Activated CD4-positive, alpha-beta T cell treated with anti-CD3 and anti-CD28 coated beads, Interleukin-2, amount 50 U/mL, for 4 hours (primary cell): ENCODE results near the gene AATK.

Experiments used
- DNase-seq, 2 experiments: peaks; one replicate each; pipeline ENCODE4 v3.0.0-alpha.2; 2020

The AATK gene

DNA sequence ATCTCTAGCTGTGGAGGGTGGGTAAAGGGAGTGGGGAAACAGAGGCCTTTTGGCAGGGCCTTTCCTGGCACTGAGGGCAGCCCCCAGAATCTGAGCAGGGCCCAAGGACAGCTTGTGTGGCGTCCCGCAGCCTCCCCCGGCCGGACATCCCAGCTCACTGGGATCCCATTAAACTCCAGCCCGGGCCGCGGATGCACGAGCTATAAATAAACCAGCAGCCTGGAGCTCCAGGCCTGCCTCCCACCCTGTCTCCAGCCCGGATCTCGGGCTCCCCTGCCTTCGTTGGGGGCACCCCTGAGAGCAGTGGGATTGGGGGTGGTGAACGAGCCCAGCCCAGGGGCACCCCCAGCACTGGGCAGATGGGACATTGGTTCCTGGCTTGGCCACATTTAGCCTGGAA, 13.8 kb upstream of the AATK start:
- DNase-seq, result no peak

DNA sequence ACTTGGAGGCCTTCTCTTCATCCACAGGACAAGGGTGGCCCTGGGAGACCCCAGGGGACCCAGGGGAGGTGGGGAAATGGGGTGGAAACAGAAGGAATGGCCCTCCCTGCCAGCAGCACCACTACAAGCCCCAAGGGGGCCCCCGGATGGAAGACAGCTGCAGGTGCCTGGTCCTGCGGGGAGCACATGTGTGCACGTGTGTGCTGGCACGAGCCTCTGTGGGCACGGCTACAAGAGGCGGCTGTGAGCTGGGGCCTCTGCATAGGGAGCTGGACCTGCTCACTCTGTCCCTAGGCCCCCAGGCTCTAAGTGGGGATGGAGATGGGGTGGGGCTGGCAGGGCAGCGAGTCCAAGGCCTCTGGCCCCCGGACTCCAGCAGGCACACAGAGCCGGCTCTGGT, 13.2 kb upstream of the AATK start:
- DNase-seq, result no peak

DNA sequence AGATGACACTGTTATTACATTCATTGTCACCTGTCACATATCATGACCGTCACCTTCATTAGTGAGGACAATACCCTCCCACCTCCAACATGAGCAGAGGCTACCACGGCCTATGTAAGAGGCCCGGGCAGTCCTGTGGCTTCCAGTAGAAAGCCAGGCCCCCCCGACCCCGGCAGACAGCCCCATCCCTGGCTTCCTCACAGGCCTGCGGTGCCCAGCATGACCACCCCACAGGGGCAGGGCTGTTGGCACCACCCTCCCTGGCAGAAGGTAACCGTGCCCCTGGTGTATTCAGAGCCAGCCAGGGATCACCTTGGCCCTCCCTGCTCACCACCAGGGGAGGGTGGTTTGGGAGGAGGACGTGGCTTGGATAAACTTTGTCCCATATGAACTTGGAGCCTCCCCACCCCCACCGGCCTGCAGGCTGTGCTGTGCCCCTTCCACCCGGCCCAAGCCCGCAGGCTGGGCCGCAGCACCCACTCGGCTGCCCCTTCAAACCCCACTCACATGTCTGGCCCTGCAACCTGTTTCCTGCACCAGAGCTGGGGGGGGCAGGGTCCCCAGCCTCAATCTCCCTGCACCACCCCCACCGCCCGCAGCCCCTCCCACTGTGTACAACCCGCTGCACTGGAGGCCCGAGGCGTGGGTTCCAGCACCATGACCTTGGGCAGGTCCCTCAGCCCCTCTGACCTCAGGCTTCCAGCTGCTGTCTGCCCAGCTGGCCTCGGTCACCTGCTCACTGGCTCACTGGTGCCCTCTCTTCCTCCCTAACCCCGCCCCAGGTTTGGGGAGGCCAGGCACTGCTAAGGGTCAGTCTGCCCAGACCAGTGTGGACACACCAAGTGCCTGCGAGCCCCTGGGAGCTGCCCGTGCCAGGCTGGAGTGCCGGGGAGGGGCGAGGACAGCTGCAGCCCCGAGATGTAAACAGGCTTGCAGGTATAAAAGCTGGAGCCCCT, 12.4 kb upstream of the AATK start:
- no peak for DNase-seq

DNA sequence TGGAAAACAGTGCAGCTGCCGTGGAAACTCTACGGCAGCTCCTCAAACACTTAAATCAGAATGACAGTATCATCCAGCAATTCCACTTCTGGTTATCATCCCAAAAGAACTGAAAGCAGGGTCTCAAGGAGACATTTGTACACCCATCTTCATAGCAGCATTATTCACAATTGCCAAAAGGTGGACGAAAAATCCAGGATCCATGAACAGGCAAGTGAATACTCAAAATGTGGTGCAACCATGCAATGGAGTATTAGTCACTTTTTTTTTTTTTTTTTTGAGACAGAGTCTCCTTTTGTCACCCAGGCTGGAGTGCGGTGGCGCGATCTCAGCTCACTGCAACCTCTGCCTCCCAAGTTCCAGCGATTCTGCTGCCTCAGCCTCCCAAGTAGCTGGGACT, 10.6 kb upstream of the AATK start:
- DNase-seq, result no peak

DNA sequence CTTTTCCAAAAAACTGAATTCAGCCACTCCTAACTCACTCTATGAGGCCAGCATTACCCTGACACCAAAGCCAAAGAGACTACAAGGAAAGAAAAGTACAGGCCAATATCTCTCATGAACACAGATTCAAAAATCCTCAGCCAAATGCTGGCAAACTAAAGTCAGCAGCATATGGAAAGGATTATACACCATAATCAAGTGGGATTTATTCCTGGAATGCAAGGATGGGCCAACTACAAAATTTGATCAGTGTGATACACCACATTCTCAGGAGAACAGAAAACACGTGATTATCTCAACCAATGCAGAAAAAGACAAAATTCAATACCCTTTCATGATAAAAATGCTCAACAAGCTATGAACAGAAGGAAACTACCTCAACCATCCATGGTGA, 7.7 kb upstream of the AATK start:
- DNase-seq, result no peak

DNA sequence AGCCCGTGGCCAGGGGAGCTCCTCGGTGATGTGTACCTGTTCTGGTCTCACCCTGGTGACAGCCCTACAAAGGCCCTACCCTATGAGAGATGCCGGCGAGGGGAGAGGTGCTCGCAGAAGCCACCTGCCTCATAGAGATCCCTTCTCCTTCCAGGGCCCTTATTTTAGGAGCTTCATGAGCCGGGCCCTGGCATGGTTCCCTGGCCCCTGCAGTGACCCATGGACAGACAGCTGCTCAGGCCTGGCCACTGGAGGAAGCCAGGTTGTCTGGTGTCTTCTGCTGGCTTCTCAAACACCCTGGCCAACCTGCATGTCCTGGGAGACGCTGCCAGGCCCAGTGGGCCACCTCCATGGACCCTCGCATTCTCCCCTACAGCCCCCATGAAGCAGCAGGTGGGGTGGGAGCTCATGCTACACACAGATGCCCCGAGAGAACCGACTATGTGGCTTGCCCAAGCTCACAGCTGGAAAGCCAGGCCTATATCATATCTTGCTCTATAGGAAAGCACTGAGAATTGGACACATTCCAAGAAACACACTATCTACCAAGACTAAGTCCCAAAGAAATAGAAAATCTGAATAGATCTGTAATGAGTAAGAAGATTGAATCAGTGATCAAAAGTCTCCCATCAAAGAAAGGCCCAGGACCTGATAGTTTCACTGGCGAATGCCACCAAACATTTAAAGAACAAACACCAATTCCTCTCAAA, 7.2 kb upstream of the AATK start:
- DNase-seq, result no peak

DNA sequence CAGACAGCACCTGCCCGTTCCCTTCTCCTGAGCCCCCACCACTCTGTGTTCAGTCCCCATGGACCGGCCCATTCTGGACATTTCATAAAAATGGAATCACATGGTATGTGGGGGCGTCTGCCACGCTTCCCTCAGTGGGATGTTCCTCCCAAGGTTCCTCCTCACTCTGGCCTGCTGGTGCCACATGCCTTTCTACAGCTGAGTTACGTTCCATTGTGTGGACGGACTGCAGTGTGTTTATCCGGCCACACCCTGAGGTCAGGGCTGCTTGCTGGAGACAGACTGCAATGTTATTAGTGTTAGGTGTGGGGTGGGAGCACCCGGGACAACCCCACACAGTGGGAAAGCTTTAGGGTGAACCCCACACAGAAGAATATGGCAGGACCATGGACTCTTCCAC, 5.9 kb upstream of the AATK start:
- no peak for DNase-seq

DNA sequence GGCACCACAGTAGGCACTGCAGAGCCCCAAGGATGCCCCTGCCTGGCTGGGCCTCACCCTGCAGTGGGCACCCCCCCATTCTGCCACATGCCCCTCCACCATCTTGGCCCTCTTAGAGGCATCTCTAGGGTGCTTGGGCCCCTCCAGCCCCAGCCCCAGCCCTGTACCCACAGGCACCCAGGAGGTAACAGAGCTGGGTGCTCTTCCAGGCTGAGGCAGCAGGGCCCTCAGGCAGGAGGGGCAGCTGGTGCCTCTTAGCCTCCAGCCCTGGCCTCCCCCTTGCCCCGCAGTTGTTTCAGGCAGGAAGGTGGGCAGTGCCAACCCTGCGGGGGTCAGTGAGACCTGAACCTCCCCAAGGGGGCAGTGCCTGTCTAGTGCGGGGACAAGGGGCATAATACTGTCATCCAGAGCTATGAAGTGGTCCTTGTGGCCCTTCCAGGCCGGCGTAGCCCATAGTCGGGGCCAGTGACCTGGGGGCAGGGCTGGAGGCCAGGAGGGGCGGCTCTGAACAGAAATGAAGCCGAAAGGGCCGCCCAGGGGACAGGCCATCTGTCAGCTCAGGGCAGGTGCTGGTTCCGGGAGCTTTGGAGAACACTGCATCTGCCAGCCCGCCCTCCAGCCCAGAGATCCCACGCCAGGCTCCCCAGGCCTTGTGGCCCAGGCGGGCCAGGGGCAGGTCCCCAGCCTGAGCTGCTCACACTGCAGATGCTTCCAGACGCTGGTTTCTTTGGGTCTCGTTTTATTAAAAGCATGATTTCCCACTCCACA, 4.9 kb upstream of the AATK start:
- no peak for DNase-seq

DNA sequence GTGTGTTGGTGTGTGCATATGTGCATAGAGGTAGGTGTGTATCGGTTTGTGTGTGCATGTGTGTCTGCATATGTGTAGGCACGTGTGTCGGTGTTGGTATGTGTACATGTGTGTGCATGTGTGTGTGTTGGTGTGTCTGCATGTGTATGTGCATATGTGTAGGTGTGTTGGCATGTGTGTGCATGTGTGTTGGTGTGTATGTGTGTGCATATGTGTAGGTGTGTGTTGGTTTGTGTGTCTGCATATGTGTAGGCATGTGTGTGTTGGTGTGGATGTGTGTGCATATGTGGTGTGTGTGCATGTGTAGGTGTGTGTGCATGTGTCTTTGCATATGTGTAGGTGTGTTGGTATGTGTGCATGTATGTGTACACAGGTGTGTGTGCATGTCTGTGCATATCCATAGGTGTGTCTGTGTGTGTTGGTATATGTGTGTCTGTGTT, 3.9 kb upstream of the AATK start:
- DNase-seq, result no peak

DNA sequence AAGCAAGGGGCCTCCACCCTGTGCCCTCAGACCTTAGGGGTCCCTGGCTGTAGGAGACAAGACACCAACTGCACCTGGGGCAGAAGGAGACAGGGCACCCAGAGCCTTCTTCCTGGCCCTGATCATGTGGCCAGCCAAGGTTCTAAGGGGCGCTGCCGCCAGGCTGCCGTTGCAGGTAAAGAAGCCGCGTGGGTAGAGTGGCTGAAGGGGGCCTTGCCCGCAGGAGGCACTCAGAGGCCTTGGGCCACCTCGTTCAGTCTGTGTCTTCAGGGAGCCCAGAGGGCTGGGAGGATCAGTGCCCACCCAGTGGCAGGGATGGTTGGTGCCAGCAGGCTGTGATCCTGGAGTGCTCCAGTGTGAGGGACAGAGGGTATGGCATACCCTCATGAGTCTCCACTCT, 1.6 kb upstream of the AATK start:
- no peak for DNase-seq

DNA sequence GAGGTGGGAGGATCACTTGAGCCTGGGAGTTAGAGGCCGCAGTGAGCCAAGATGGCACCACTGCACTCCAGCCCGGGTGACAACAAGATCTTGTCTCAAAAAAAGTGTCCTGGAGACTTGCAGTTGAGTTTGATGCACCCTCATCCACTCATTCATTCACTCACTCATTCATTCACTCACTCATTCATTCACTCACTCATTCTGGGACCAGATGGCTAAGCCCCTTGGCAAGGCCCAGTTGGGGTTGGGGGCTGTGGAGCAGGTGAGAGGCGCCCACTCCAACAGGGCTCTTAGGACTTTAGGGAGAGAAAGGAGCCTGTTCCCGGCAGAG, 1.1 kb upstream of the AATK start:
- no peak for DNase-seq

DNA sequence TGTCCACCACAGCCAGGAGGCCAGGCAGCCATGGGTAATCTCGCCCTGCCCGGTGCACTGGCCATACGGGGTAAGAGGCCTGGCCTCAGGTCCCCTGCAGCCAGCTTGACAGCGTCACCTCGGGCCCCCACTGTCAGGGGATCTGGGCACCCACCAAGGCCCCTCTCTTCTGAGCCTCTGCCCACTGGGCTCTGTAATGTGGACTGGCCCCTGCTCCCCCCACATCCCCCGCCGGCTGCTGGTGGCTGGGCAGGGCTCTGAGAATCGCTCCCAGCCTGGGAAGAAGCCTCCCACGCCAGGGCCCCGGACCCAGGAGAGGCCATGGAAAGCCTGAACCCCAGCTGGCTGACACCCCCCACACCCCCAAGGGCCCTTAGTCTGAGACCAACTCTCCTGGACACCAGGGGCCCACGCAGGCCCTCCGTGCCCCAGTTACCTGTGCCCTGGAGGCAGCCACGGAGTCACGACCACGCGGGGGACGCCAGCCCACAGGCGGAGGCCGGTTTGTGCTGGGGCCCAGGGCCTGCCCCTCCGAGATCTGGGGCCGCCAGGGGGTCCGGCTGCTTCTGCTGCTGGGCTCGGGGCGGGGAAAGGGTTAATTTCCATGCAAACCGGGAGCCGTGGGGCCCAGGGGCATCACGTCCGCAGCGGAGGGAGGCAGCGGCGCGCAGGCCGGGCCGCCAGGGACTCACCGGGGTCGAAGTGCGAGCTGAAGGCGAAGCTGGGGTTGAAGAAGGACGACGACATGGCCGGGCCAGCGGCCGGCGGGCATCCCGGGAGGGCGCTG, 582 bp downstream of the AATK start, which contains the start of gene PVALEF:
Gene PVALEF, plus strand, starts transcription at position 262 of the 787 bp plus-strand sequence. CDS start 15,720 bp downstream, outside the sequence.
- DNase-seq, result no peak

DNA sequence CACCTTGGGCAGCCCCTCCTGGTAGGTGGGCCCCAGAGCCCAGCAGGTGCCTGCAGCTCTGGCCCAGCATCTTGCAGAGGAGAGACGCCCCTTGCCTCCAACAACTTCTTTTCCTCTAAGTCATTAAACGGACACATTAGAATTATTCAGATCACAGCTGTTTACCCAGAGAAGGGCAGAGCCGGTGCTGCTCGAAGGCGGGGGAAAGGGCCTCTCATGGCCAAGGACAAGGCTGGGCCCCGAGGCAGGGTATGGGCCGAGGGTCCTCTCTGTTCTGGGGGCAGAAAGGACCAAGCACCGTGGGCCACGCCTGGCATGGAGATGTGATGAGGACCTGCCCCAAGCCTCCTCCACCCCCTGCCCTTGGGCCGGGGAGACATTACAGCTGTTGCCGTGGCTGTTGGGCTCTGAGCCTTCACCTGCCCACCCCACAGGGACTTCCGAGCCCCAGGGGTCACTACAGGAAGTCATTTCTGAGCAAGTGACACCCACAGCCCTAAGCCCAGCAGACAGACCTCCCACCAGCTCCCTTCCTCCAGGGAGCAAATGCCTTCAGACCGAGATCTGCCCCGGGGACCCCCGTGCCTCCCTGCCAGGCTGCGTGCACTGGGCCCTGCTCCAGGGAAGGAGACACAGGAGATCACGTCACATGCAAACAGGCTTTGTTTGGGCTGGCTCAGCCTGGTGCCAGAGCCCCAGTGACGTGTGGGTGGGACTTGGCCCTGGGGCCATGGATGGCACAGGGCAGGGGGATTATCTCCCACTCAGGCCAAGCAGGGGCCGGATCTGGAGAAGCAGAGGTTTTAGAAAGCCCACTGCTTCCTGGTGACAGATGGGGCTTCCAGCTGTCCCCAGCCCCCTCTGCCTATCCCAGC, 1.4 kb downstream of the AATK start:
- DNase-seq, result no peak

DNA sequence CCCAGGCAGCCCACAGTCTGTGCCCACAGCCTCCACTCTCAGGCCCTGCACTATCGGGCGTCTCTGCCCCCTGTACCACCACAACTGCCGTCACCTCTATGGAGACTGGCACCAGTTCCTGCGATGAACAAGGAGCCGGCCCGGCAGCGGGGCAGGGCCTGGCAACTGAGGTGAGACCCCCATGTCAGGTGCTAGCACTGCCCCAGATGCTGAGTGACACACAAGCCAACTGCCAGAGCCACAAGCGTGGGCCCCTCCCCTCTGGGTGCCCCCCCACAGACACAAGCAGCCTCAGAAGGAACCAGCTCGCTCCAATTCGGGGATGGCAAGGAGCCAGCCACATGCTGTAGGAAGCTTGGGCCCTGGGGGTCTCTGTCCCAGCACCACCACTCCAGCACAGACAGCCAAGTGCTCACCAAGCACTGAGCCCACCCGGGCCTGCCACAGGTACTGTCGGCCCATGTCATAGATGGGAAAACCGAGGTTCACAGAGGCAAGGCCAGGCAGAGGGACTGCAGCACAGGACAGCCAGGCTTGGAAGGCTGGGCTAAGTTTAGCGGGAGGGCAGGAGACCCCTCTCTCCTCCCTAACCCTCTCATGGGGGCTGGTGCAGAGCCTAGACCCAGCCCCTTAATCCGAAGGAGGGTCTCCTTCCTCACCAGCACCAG, 2.2 kb downstream of the AATK start:
- no peak for DNase-seq

DNA sequence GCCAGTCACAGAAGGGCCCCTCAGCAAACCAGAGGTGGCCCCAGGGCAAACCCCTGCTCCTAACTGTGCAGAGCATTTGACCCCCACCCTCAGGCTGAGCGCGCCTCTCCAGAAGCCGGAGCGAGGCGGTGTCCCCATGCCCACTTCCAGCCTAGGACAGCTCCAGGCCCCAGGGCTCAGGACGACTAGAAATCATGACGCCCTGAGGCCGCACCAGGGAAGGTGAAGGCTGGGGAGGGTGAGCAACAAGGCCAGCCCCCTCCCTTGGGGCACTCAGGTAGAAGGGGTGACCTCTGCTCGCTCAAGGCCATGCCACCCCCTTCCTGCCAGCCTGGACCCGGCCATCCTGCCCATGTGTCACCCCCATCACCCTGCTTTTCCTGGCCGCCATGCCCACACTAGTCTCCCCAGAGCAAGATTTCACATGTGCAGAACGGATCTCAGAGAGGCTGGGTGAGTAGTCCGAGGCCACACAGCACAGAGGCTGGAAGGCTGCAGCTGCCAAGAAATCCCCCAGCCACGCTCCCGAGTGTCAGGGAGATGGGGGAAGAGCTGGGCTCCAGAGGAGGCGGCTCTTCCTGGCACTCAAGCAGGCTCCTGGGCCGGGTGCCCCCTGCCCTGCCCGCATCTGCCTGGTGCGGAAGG, 2.8 kb downstream of the AATK start:
- no peak for DNase-seq

DNA sequence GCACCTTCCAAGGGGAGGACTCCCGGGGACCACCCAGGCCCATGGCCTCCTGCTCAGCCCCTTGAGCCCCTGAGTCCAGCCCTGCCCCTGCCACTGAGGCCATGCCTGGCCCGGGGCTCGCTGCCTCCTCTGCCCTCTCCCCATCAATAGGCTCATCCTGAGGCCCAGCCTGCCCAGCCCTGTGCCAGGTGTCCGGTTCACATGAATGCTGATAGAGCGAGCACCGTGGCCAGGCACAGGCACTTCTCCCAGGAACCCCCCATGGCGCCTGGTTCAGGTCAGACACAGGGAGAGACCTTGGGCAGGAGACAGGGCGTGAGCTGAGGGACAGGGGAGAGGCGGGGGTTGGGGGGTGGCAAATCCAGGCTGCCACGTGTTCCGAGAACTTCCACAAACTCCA, 3.5 kb downstream of the AATK start:
- no peak for DNase-seq

DNA sequence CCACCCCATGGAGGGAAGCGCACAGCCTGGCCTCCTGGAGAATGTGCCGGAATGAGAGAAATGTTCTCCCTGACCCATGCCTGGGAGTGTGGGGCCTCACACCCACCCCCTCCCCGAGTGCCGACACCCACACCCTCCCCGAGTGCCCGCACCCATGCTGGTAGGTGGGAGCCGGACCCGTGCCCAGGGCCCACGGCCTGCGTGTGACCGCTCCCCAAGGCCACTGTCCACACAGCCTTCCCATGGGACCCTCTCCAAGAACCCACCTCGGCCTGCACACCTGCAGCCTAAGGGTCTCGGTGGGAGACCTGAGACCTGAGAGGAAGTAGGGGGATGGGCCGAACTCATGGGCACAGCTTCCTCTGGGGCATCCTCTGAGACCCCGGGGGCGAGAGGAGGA, 4.0 kb downstream of the AATK start:
- DNase-seq, result no peak

DNA sequence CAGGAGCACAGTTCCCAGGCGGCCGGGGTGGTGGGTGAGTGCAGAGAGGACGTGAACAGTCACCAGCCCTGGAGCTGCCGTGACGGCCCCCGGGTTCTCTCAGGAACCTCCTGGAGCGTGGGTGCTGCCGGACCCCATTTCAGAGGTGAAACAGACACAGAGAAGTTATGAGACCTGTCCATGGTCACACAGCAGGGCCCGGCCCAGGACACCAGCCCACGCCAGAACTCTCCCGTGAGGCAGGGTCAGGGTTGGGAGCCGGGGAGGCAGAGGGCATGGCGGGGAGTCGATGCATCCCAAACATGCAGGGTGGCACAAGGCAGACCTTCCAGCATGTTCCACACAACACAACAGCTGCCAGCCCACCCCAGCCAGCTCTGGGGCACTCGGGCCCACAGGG, 4.5 kb downstream of the AATK start:
- DNase-seq, result no peak

DNA sequence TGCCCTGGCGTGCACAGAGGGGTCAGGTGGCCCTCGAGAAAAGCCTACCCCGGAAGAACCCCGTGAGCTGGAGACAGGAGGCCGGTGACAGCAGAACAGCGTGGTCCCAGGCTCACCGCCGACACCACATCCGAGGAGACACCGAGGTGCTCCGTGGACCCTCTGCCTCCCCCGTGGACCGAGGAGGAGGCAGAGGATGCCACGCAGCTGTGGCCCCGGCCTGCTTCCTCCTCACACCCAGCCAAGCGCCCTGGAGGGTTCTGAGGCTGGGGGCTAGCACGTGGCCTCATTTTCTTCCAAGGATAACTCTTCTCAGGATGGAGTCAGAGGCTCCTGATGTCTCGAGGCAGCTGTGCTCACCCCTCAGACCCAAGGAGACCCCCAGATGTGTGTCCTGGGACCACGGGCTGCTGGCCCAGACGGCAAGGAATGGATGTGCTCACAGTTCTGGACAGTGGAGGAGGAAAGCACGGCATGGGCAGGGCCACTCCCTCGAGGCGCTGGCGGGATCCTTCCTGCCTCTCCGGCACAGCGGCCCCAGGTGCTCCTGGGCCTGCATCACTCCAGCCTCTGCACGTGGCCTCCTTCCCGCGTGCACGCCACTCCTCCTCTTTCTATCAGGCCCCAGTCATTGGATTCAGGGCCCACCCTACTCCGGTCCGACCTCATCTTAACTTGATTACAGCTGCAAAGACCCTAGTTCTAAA, 5.1 kb downstream of the AATK start:
- DNase-seq, result no peak

DNA sequence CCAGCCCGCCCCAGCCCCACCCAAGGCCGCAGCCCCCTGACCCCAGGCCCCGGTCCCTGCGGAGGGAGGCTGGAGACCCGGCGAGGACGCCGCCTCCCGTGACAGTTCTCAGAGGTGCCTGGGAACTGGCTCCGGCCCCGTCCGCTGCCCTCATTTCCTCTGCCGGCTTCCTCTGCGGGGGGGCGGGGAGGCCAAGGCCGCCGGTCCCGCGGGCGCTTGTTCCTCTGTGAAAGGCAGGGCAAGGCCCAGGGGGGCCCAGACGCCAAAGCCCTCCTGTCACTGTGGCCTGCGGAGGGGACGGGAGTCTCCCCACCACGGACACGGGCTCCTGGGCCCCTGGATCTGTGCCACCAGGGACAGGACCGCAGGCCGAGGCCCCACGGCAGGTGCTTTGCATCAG, 5.7 kb downstream of the AATK start:
- DNase-seq, result no peak
